ENCODE results near the gene SPAG4.

The SPAG4 gene

GRCh38 chr20:35615667-35616464 lies at the start of gene SPAG4:
TSS of gene SPAG4 (plus strand) at chr20:35615829. CDS start at chr20:35616004, 175 bp downstream.
- Histone ChIP-seq H3K4me3 (peak within 1 kb of the TSS; percentile 45), H3K4me1 (peaks cover 30% of the 10 kb centered on the region), H3K27me3 (ENCODE audit: low read depth) (no peaks in the 10 kb centered on the region), H3K9me3 (no peaks in the 10 kb centered on the region), H3K36me3 (replicated peaks) (no peaks in the 10 kb centered on the region)
- in situ Hi-C loops (cut with MboI; ENCODE audit: low sequenced_read_pairs) = no loop called here
- DNase-seq (ENCODE audit: low spot score in 2 of 2) = peak; percentile 99 to 100

GRCh38 chr20:35568645-35569044 lies 47.0 kb upstream of the SPAG4 start:
- Histone ChIP-seq H3K4me1 (no peaks in the 10 kb centered on the region), H3K9me3 (no peaks in the 10 kb centered on the region), H3K27me3 (ENCODE audit: low read depth) (no peaks in the 10 kb centered on the region), H3K4me3 (no peak overlapping the region), H3K36me3 (replicated peaks) (no peaks in the 10 kb centered on the region)
- no peak for DNase-seq (ENCODE audit: low spot score in 2 of 2)
- in situ Hi-C loops (cut with MboI; ENCODE audit: low sequenced_read_pairs) = no loop called here

GRCh38 chr20:35571555-35571954 lies 44.1 kb upstream of the SPAG4 start:
- H3K4me1 ChIP-seq = no peaks in the 10 kb centered on the region
- in situ Hi-C loops (cut with MboI; ENCODE audit: low sequenced_read_pairs) = no loop called here
- no peaks in the 10 kb centered on the region for H3K9me3 ChIP-seq
- H3K36me3 ChIP-seq (replicated peaks) = no peaks in the 10 kb centered on the region
- H3K4me3 ChIP-seq = no peak overlapping the region
- DNase-seq (ENCODE audit: low spot score in 2 of 2) = no peak
- no peaks in the 10 kb centered on the region for H3K27me3 ChIP-seq (ENCODE audit: low read depth)

- in situ Hi-C loops (cut with MboI; ENCODE audit: low sequenced_read_pairs) = no loop called here
Observed at GRCh38 chr20:35572838-35573237, 42.8 kb upstream of the SPAG4 start.

GRCh38 chr20:35575958-35576357 lies 39.7 kb upstream of the SPAG4 start:
- no peak for DNase-seq (ENCODE audit: low spot score in 2 of 2)

More at GRCh38 chr20:35572838-35573237, 42.8 kb upstream of the SPAG4 start:
- Histone ChIP-seq H3K27me3 (ENCODE audit: low read depth) (no peaks in the 10 kb centered on the region), H3K4me1 (no peaks in the 10 kb centered on the region), H3K4me3 (no peak overlapping the region), H3K9me3 (no peaks in the 10 kb centered on the region), H3K36me3 (replicated peaks) (no peaks in the 10 kb centered on the region)
- DNase-seq (ENCODE audit: low spot score in 2 of 2) = no peak

GRCh38 chr20:35576816-35577215 lies 38.8 kb upstream of the SPAG4 start:
- H3K4me1 ChIP-seq = no peaks in the 10 kb centered on the region
- H3K36me3 ChIP-seq (replicated peaks) = no peaks in the 10 kb centered on the region
- H3K4me3 ChIP-seq = no peak overlapping the region
- in situ Hi-C loops (cut with MboI; ENCODE audit: low sequenced_read_pairs) = no loop called here
- no peaks in the 10 kb centered on the region; the same call in 1 of the 2 replicates for H3K9me3 ChIP-seq
- no peaks in the 10 kb centered on the region for H3K27me3 ChIP-seq (ENCODE audit: low read depth)
- no peak for DNase-seq (ENCODE audit: low spot score in 2 of 2)

More at GRCh38 chr20:35575958-35576357, 39.7 kb upstream of the SPAG4 start:
- no peaks in the 10 kb centered on the region for H3K27me3 ChIP-seq (ENCODE audit: low read depth)
- H3K9me3 ChIP-seq = no peaks in the 10 kb centered on the region
- H3K36me3 ChIP-seq (replicated peaks) = no peaks in the 10 kb centered on the region
- no peak overlapping the region for H3K4me3 ChIP-seq
- in situ Hi-C loops (cut with MboI; ENCODE audit: low sequenced_read_pairs) = no loop called here
- no peaks in the 10 kb centered on the region for H3K4me1 ChIP-seq

GRCh38 chr20:35578469-35578868 lies 37.2 kb upstream of the SPAG4 start:
- no peaks in the 10 kb centered on the region; the same call in 1 of the 2 replicates for H3K9me3 ChIP-seq
- in situ Hi-C loops (cut with MboI; ENCODE audit: low sequenced_read_pairs) = no loop called here
- no peaks in the 10 kb centered on the region for H3K27me3 ChIP-seq (ENCODE audit: low read depth)
- H3K4me1 ChIP-seq = no peaks in the 10 kb centered on the region
- H3K36me3 ChIP-seq (replicated peaks) = no peaks in the 10 kb centered on the region
- H3K4me3 ChIP-seq = no peak overlapping the region
- no peak for DNase-seq (ENCODE audit: low spot score in 2 of 2)

GRCh38 chr20:35579196-35579595 lies 36.4 kb upstream of the SPAG4 start:
- Histone ChIP-seq H3K9me3 (no peaks in the 10 kb centered on the region; the same call in 1 of the 2 replicates), H3K27me3 (ENCODE audit: low read depth) (no peaks in the 10 kb centered on the region), H3K4me3 (no peak overlapping the region), H3K36me3 (replicated peaks) (no peaks in the 10 kb centered on the region), H3K4me1 (no peaks in the 10 kb centered on the region)
- in situ Hi-C loops (cut with MboI; ENCODE audit: low sequenced_read_pairs) = no loop called here
- DNase-seq (ENCODE audit: low spot score in 2 of 2) = no peak

GRCh38 chr20:35582131-35582530 lies 33.5 kb upstream of the SPAG4 start:
- in situ Hi-C loops (cut with MboI; ENCODE audit: low sequenced_read_pairs) = no loop called here
- Histone ChIP-seq H3K9me3 (no peaks in the 10 kb centered on the region; the same call in 1 of the 2 replicates), H3K4me1 (no peaks in the 10 kb centered on the region), H3K36me3 (replicated peaks) (no peaks in the 10 kb centered on the region), H3K27me3 (ENCODE audit: low read depth) (no peaks in the 10 kb centered on the region), H3K4me3 (no peak overlapping the region)
- DNase-seq (ENCODE audit: low spot score in 2 of 2) = no peak

- no peak overlapping the region for H3K4me3 ChIP-seq
- no peak for DNase-seq (ENCODE audit: low spot score in 2 of 2)
- no peaks in the 10 kb centered on the region for H3K36me3 ChIP-seq (replicated peaks)
- H3K27me3 ChIP-seq (ENCODE audit: low read depth) = no peaks in the 10 kb centered on the region
- no peaks in the 10 kb centered on the region for H3K4me1 ChIP-seq
- in situ Hi-C loops (cut with MboI; ENCODE audit: low sequenced_read_pairs) = no loop called here
- H3K9me3 ChIP-seq = no peaks in the 10 kb centered on the region; the same call in 1 of the 2 replicates
Observed at GRCh38 chr20:35582741-35583404, 32.8 kb upstream of the SPAG4 start.

GRCh38 chr20:35583636-35584560 lies 31.7 kb upstream of the SPAG4 start:
- DNase-seq (ENCODE audit: low spot score in 2 of 2) = no peak
- Histone ChIP-seq H3K9me3 (no peaks in the 10 kb centered on the region; the same call in 1 of the 2 replicates), H3K4me1 (no peaks in the 10 kb centered on the region), H3K4me3 (no peak overlapping the region), H3K27me3 (ENCODE audit: low read depth) (no peaks in the 10 kb centered on the region), H3K36me3 (replicated peaks) (no peaks in the 10 kb centered on the region)
- in situ Hi-C loops (cut with MboI; ENCODE audit: low sequenced_read_pairs) = no loop called here

GRCh38 chr20:35586751-35587425 lies 28.7 kb upstream of the SPAG4 start:
- Histone ChIP-seq H3K4me3 (no peak overlapping the region), H3K4me1 (no peaks in the 10 kb centered on the region), H3K9me3 (no peaks in the 10 kb centered on the region), H3K36me3 (replicated peaks) (no peaks in the 10 kb centered on the region), H3K27me3 (ENCODE audit: low read depth) (no peaks in the 10 kb centered on the region)
- in situ Hi-C loops (cut with MboI; ENCODE audit: low sequenced_read_pairs) = no loop called here
- no peak for DNase-seq (ENCODE audit: low spot score in 2 of 2)

- Histone ChIP-seq H3K27me3 (ENCODE audit: low read depth) (no peaks in the 10 kb centered on the region), H3K4me3 (no peak overlapping the region), H3K9me3 (no peaks in the 10 kb centered on the region), H3K36me3 (replicated peaks) (no peaks in the 10 kb centered on the region), H3K4me1 (no peaks in the 10 kb centered on the region)
- in situ Hi-C loops (cut with MboI; ENCODE audit: low sequenced_read_pairs) = no loop called here
- no peak for DNase-seq (ENCODE audit: low spot score in 2 of 2)
Observed at GRCh38 chr20:35587436-35587835, 28.2 kb upstream of the SPAG4 start.

Data from HAP-1 (cell line).